GM12873 (cell line): ENCODE results near the gene SUGCT.

ENCODE experiments used
- TF ChIP-seq, protein P1 (sequence below): IDR thresholded peaks from 2 replicates; pipeline ENCODE4 v1.5.1; 2012; ENCODE audit warnings: low read depth, mild to moderate bottlenecking, moderate library complexity, low read length, control low read depth; ENCODE audit not compliant: insufficient read depth; ENCODE audit errors: missing control alignments

SUGCT gene

DNA sequence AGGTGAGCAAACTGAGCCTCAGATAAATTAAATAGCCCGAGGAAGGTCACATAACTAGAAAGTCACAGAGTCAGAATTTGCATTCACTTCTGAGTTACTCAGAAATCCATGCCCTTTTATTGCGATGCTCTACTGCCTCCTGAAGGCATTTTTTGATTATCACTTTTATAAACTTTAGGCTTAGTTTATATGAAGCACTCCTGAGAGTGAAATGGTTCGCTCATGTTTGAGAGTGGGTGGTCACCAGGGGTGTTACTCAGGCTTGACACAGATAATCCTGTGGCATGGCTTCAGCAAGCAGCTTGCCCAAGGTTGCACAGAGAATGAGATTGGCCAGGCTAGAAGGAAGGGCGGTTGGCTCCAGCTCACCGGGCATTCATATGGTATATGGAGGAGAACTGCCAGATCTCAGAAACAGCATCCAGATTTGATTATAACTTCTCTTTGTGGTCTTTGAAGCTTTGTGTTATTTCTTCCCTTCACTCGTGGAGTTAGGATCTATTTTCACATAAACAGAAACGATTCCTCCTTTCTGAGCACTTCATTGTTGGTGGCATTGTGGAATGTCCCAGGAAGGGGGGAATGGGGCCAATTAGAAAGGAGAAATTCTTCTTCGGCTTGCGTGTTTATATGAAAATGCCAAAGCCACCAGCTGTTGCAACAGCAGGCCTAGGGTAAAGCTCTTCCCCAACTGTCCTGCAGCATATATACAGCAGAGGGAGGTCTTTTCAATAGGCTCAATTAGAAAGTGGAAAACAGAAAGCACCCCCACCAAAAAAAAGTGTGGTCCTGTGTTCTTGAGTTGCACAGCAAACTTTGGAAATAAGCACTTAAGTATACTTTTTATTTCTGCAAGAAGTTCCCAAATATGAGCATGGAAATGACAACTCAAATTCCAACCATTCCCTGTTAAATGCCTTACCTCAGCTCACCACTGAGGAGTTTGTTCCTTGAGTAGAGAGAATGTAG, 628.8 kb downstream of the SUGCT start:
- TF ChIP-seq, protein P1, sequence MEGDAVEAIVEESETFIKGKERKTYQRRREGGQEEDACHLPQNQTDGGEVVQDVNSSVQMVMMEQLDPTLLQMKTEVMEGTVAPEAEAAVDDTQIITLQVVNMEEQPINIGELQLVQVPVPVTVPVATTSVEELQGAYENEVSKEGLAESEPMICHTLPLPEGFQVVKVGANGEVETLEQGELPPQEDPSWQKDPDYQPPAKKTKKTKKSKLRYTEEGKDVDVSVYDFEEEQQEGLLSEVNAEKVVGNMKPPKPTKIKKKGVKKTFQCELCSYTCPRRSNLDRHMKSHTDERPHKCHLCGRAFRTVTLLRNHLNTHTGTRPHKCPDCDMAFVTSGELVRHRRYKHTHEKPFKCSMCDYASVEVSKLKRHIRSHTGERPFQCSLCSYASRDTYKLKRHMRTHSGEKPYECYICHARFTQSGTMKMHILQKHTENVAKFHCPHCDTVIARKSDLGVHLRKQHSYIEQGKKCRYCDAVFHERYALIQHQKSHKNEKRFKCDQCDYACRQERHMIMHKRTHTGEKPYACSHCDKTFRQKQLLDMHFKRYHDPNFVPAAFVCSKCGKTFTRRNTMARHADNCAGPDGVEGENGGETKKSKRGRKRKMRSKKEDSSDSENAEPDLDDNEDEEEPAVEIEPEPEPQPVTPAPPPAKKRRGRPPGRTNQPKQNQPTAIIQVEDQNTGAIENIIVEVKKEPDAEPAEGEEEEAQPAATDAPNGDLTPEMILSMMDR, result no peak

DNA sequence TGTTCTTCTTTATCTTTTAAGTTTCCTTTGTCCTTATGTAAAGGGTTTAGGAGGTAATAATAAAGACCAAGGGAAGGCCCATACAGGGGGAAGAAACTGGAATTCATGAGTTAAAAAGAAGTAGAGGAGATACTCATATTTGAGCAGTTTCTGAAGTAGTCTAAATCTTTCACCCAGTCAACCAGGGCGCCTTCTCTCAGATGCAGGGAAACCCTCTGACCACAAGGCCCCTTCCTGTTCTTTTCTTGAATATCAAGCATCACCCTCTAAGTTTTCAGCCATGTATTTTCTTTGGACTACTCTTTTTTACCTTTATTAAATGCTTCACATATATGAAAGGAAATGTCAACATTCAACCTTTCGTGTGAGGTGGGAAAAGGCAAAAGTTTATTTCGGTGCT, 630.8 kb downstream of the SUGCT start:
- TF ChIP-seq, protein P1, result no peak

DNA sequence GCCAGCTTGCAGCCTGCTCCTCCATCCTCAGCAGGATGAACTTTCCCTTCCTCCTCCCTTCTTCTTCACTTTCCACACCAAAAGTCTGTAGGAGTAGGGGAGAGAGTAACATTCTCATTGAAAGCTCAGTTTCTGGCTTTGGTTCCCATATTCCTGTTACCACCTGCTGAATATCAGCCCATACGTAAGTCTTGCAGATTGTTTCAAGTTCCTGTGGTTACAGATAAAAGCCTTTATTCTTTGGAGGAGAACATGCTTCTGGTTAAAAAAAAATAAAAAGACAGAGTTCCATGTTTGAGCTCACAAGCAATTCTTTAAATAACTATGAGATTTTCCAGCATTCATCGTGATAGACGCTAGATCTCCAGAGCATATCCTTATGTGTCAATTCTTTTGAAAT, 637.3 kb downstream of the SUGCT start:
- TF ChIP-seq, protein P1, result no peak

DNA sequence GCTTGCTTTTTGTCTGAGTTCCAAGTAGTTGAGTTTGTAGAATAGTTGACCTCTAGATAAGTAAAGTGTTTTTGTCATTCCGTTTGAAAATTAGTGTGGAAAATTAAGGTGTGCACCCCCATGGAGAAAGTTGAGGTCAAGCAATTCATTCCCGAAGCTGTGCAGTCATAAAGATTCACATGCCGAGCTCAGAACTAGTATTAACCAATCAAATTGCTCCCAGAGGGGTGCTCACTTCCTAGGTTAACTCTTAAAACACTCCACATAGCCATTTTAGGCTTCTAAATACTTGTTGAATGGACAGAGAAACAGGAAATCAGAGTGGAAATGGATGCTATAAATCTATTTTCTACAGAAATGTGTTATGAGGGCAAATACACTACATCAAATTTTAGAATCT, 638.9 kb downstream of the SUGCT start:
- TF ChIP-seq, protein P1, result no peak

DNA sequence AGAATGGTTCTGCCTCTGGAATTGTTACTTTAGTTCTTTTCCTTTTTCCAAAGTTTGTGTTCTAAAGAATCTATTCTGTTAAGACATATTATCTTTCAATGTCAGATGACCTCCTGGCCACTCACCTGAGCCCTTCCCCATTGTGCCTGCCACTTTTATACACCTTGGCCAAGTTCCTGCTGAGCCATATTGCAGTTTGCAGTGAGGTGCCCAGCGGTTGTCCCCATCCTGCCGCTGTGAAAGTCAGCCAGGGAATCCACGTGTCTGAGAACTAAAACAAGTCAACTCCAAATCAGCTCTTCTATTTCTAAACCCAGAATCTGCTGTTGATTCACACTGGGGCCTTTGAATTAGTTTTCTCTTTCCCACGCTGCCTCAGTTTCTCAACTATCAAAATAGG, 641.1 kb downstream of the SUGCT start:
- TF ChIP-seq, protein P1, result no peak

DNA sequence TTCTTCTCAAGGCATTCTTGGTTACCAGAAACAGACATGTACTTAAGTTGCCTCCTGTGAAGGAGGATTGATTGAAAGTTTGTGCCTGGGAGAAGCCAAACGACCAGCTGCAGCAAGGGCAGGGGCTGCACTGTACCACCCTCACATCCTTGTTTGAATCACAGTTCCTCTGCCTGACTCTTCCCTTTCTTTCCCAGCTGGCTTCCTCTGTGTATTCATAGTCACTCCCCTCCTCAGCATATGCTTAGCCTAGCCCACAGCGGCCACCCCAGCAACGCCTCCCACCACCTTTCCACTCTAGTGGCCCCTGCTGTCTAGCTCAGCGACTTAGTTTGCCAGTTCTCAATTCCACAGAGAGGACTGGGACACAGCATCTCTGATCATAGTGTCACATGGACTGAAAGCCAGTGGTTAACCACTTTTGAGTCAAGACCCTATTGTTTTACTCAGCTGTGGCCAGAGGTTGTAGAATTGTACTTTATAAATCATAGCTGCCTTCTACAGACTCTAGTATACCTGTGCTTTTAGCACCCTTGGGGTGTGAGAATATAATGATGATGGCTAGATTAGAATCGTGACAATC, 643.0 kb downstream of the SUGCT start:
- TF ChIP-seq, protein P1, result no peak

DNA sequence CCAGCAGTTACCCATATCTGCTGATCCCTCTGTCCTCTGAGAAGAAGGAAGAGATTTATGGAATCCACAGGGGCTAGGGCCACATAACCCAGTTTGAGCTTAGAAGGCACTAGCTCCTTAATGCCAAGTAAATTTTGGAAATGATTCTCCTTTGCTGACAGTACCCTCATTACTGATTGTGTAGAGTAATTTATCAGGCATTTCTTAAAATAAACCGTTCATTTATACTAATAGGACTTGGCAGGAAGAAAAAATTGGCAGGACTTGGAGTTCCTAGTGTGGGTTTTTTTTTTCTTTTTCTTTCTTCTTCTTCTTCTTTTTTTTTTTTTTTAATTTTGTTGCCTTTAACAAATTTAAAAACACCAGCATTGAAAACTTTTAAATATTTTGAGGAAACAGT, 645.7 kb downstream of the SUGCT start:
- TF ChIP-seq, protein P1, result no peak
